SH-SY5Y (cell line): ENCODE data around the gene WDR7.

Experiments used
- GATA2 ChIP-seq: IDR thresholded peaks from 2 replicates; pipeline ENCODE4 v1.6.1; 2011; ENCODE audit warnings: mild to moderate bottlenecking, low read depth, low read length
- GATA3 ChIP-seq: IDR thresholded peaks from 2 replicates; pipeline ENCODE4 v1.6.1; 2011; ENCODE audit warnings: low read depth, mild to moderate bottlenecking, low read length, moderate library complexity

WDR7 gene

DNA sequence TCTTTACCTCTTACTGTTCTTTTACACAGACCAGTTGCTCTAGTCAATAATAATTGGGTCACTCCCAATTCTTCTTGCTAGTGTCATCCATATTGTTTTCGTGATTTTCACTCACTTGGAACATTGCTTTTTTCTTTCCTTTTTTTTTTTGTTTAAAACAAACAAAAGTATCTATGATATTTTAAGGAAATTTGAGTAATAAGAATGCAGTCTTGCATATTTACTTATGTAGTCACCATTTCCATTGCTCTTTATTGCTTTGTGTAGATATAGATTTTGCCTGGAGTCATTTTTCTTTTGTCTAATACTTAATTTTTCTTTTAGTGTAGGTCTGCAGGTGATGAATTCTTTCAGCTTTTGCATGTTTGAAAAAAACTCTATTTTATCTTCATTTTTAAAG, 71.9 kb downstream of the WDR7 start:
- no peak for TF ChIP-seq GATA2
- TF ChIP-seq GATA3, result no peak

DNA sequence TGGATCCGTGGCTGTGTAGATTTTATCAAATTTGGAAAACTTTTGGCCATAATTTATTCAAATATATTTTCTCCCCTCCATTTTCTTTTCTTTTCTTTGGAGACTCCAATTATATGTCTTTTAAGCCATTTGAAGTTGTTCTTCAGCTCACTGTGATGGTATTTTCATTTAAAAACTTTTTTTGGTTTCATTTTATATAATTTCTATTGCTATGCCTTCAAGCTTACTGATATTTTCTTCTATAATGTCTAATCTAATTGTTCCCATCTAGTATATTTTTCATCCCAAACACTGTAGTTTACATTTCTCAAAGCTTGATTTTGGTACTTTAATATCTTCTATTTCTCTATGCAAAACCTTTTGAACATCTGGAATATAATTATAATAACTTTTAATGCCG, 72.5 kb downstream of the WDR7 start:
- no peak for TF ChIP-seq GATA3
- no peak for TF ChIP-seq GATA2

DNA sequence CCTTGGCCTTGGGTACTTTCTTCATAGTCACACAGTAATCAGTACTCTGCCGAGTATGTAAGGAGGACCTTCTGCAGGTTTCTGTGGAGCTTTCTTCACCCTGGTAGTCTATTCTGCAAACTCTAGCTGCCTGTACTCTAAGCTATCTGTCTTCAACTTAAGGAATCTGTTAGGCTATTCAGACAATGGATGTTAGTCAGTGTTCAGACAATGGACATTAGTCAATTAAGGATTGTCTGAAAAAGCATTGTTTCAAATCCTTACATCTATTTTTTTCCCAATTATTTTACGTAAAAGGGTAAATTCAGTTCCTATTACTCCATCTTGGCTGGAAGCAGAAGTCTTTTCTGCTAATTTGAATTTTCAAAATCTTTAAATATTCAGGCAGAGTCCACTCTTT, 75.7 kb downstream of the WDR7 start:
- no peak for TF ChIP-seq GATA2
- no peak for TF ChIP-seq GATA3

DNA sequence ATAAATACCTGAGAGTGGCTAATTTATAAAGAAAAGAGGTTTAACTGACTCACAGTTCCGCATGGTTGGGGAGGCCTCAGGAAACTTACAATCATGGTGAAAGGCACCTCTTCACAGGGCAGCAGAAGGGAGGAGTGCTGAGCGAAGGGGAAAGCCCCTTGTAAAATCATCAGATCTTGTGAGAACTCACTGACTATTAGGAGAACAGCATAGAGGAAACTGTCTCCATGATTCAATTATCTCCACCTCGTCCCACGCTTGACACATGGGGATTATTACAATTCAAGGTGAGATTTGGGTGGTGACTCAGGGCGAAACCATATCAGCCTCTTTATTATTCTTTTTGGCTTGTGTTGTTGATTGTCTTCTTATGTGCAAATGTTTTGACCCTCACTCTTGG, 76.2 kb downstream of the WDR7 start:
- TF ChIP-seq GATA3 (no peak), GATA2 (no peak)

DNA sequence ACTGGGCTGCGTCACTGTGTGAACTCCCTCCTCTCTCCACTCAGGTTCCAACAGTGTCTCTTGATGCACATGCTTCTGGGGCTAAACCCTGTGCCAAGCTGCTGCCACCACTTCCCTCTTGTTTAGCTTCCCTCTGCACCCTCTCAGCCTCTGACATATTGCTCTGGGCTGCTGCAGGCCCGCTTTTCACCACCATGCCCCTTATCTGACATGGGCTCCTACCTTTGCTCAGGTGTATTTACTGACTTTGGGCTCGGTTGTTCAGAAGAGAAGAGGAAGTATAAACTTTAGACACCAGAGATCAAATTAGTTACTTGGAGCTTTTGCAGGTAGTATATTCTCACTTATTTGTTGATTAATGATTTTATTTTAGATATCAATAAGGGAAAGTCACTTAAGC, 77.6 kb downstream of the WDR7 start:
- TF ChIP-seq GATA2 (no peak), GATA3 (no peak)

DNA sequence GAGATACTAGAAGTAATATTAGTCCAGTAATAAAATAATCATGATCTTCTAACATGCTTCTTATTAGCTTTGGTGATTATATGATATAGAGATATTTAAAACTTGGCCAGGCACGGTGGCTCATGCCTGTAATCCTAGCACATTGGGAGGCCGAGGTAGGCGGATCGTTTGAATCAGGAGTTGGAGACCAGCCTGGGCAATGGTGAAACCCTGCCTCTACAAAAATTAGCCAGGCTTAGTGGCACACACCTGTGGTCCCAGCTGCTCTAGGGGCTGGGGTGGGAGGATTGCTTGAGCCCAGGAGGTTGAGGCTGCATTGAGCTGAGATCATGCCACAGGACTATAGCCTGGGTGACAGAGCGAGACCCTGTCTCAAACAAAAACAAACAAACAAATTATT, 87.0 kb downstream of the WDR7 start:
- TF ChIP-seq GATA2, result no peak
- no peak for TF ChIP-seq GATA3

DNA sequence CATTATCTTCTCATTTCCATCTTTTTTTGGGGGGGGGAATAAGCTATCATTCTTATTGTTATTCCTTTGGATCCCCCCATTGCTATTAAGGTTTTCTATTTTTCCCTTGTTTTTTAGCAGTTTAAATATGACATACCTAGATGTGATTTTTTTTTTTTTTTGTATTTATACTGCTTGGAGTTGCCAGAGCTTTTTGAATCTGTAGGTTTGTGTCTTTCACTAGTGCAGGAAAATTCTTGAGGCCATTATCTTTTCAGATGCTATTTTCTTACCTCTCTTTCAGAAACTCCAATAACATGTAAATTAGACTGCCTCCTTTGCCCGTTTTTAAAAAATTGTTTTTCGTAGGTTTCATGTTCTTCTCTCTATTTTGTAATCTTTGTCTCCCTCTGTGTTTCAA, 88.6 kb downstream of the WDR7 start:
- TF ChIP-seq GATA3 (no peak), GATA2 (no peak)

DNA sequence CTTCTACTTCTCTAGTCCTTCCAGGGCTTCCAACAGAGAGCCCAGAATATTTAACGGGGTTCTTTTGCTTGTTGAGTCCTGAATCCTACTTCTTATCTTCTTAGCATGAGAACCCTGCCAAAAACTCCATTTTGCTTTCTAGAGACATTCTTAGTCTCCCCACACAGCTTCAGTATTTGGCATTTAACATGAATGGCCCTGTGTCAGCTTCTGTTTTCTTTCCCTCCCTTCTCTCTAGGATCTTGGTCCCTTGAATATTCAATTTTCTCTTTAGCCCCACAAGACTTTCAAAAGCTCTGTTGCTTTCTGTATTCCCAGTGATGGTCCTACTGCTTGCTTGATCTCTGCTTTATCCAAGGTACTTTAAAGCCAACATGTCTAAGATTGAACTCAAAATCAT, 89.5 kb downstream of the WDR7 start:
- TF ChIP-seq GATA3 (no peak), GATA2 (no peak)

DNA sequence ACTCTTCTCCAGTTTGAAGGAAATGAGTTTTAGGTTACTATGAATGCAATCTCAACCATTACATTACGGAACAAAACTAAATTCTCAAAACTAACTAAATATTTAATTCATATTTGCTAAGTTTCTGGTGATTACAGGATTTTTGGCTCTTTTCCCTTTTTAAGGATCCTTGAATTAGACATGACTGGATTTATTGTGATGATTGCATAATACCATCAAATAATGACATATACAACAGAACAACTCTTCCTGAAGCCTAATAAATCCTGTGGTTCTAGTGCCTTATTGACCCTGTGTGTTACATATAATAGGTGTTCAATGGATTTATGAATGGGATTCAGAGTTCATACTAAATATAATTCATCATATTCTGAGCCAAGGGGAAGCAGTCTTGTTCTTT, 90.5 kb downstream of the WDR7 start:
- TF ChIP-seq GATA2 (no peak), GATA3 (no peak)

DNA sequence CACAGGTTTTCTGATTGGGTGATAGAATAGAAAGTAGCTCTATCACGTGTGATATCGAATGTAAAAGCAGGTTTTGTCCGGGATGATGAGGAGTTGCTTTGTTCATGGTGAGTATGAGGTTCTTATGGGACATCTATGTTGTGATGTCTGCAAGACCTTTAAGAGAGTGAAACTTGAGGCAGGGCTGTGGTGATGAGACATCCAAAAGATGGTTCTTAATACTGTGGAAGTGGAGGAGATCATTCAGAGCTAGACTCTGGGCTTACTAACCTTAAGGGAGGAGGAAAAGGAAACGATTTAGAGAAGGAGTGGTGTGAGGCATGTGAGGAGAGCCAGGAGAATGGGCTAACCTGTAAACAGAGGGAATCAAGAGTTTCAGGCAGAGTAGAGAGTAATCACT, 92.0 kb downstream of the WDR7 start:
- TF ChIP-seq GATA2, result no peak
- no peak for TF ChIP-seq GATA3

DNA sequence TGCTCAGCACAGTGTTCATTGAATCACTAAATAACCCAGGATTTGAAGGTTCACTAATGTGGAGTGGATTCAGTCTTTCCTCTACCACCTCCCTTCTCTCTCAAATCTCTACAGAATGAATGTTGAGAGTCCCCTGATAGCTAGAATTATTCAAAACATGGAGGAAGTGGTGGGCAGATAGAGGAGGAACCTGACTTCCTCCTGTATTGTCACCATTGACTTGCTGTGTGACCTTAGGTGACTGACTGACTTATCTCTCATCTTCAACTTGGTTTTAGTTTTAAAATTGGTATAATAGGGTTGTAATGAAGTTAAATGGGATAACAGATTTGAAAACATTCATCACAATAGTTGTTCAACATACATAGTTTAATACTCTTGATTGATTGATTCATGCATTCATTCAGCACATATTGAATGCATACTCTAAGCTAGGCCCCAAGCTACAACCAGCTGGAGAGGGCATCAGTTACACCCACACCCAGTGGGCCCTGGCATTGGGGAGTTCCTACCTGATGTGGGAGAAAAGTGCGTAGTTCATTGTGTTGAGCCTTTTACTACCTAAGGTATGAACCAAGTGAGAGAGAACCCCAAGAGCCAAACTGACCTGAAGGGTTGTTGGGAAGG, 96.0 kb downstream of the WDR7 start:
- TF ChIP-seq GATA2, result no peak
- TF ChIP-seq GATA3, result no peak

DNA sequence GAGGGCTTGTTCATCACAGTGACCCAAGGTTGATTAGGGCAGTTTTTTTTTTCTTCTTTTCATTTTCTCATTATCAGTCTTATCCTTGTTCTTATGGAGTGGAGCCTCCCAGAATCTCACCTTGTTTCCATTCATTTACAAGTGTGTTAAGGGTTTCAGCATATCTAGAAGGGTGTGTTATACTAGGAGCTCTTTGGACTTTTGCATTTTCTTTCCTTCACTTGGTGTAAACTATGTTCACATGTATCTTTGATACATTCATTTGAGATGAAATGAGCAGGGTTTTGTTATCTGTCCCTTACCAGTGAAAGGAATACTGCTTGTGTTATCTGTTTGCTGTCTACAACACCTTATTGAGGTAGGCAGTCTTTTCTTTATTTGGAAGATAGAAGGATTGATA, 96.7 kb downstream of the WDR7 start:
- TF ChIP-seq GATA3 (no peak), GATA2 (no peak)

DNA sequence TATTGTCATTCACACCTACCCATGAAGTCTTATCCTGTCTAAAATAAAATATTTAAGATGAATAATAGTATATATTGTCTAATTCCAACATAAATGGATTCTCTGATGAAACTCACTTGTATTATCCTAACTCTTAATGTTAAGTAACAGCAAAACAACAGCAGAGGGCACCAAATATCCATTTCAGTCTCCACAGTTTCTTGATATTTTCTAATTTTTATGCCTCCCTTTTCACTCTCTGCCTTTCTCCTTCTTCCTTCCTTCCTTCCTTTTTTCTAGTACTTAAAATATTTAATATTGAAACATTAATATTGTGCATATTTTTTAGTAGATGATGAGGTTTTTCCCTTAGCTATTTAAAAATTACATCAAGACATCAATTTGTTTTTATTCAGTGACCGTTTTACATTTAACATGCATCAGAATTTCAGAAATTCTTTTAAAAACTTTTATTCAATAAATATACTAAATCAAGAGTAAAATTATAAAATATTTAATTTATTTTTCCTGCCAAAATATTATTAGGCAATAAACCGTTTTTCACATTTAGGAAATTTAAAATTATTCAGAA, 97.6 kb downstream of the WDR7 start:
- TF ChIP-seq GATA2 (no peak), GATA3 (no peak)

DNA sequence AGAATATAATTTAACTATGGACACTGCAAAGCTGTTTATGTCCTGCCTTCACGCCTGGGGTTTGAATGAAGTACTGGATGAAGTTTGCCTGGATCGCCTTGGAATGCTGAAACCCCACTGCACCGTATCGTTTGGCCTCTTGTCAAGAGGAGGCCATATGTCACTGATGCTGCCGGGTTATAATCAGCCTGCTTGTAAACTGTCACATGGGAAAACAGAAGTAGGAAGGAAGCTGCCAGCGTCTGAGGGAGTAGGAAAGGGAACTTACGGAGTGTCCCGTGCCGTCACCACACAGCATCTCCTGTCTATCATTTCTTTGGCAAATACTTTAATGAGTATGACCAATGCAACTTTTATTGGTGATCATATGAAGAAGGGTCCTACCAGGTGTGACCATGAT, 105.8 kb downstream of the WDR7 start:
- TF ChIP-seq GATA3 (no peak), GATA2 (no peak)

DNA sequence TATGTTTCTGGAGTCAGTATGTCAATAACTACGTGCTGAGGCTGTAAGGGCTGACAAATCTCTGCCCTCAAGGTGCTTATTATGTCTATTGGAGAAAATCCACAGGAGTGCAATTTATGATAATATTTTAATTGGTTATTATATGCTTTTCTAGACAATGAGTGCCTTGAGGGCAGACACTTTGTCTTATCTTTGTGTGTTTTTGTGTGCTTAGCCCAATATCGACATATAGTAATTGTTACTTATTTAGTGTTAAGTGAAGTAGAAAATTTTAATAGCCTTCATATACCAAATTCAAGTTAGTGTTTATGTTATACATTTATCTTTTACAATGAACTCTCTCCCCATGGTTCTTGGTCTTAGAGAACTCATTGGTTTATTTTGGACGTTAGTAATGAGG, 118.9 kb downstream of the WDR7 start:
- no peak for TF ChIP-seq GATA2

DNA sequence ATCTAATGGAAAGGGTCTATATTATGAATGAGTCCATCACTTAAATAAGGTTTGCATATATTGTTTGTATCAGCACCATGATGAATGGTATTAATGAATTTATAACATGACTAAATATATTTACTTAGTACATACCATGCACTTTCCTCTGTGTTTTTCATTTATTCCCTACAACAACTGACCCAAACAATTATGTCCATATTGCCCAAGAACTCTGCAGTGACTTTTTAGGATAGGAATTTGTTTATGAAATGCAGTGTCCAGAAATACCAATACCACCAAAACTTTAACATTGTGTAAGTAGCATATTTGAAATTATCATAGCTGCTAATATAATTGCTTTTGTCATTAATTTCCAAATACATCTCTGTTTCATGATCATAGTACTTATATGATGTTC, 119.7 kb downstream of the WDR7 start:
- TF ChIP-seq GATA2 (no peak), GATA3 (no peak)

DNA sequence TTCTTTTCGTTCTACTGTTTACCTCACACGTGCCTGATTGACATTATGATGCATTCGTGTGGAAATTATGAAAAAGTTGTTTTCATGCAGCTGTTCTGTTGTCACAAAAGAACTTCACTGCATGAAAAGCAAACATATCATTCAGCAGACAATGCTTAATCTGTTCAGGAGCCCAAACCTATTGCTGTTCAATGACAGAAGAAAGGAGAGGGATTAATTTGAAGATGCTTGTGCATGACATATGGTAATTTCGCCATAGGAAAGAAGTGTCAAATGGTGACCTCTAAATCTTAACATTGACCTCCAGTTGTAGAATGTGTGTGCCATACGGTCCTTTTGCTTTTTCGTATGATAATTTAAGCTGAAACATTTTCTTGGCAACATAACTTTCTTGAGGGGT, 124.5 kb downstream of the WDR7 start:
- TF ChIP-seq GATA3 (no peak), GATA2 (no peak)
